IPS-18c (cell line): ENCODE data around the gene GNS.

Experiments
- H3K4me3 ChIP-seq: 2 replicates; pipeline ENCODE4 v1.7.0; 2013; ENCODE audit warnings: low read depth, mild to moderate bottlenecking, low read length, moderate library complexity; ENCODE audit not compliant: insufficient read depth
- H3K9me3 ChIP-seq: one replicate; pipeline ENCODE4 v1.6.1; 2013; ENCODE audit warnings: mild to moderate bottlenecking, low read length, moderate library complexity; ENCODE audit not compliant: control insufficient read depth, insufficient read depth

Gene GNS

GRCh38 chr12:64672925-64673409 lies 86.2 kb downstream of the GNS start:
- H3K9me3 ChIP-seq, result no peaks in the 10 kb centered on the region
- H3K4me3 ChIP-seq, result no peak overlapping the region

DNA sequence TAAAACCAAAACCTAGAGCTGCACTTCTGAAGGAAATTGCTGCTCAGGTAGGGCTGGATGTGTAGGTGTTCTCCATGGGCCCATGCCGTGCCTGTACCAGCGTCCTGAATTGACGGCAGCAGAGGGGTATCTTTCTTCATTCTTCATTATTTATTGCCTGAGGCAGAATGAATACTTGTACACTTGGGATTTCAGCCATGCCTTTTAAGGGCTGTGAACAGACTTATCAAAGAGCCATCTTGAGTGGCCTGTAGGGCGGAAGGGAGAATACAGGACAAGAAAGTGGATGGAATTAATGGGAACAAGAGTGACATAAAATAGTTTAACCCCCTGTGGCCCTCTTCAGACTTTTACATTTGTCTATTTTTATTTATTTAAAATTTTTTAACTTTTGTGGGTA lies 87.5 kb downstream of the GNS start:
- no peaks in the 10 kb centered on the region for H3K9me3 ChIP-seq
- no peak overlapping the region for H3K4me3 ChIP-seq

GRCh38 chr12:64670919-64671639 lies 88.1 kb downstream of the GNS start:
- Histone ChIP-seq H3K9me3 (no peaks in the 10 kb centered on the region), H3K4me3 (no peak overlapping the region)

DNA sequence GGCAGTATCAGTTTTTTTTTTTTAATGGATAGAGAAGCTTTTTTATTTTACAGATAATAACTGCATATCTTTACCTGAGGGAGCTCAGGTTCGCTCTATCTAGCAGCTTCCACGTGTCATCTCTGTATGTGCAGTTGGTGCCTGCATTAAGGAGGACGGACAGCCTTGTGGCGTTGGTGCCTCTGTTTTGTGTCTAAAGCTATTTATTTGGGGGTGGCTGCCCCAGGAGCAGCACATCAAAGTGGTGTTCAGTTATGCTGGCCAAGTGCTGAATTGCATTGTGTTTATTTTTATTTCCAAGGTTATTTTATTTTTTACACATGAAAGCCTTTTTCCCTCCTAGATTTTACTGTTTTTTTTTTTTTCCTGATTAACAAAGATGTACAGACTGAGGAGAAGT lies 89.2 kb downstream of the GNS start:
- Histone ChIP-seq H3K4me3 (no peak overlapping the region), H3K9me3 (no peaks in the 10 kb centered on the region)

DNA sequence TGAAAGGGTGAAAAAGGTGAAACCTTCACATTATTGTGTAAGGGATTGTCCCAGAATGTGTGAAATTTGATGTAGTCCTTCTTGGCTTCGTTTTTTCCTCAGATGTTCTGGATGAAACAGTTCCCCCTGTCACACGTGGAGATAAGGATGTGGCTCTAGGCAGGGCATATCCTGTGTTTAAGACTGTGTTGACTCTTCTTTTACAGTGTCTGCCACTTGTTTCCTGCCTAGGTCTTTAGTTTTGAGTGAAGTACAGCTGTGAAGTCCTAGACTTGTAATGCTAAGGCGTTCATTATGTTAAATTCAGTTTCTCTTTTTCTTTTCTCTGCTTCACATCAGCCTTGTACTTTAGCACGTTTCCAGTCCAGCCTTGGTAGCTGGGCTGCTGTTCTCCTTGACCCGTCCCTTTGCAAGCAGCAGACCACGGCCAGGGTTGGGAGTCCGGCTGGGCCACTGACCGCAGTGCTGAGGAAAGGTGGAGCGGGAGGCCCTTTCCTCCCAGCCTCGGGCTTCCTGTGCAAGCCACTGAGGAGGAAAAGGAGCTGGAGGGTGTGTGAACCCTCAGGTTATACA lies 89.8 kb downstream of the GNS start:
- no peaks in the 10 kb centered on the region for H3K9me3 ChIP-seq
- H3K4me3 ChIP-seq, result no peak overlapping the region

- no peak overlapping the region for H3K4me3 ChIP-seq
Observed at GRCh38 chr12:64667793-64668192, 91.4 kb downstream of the GNS start.

DNA sequence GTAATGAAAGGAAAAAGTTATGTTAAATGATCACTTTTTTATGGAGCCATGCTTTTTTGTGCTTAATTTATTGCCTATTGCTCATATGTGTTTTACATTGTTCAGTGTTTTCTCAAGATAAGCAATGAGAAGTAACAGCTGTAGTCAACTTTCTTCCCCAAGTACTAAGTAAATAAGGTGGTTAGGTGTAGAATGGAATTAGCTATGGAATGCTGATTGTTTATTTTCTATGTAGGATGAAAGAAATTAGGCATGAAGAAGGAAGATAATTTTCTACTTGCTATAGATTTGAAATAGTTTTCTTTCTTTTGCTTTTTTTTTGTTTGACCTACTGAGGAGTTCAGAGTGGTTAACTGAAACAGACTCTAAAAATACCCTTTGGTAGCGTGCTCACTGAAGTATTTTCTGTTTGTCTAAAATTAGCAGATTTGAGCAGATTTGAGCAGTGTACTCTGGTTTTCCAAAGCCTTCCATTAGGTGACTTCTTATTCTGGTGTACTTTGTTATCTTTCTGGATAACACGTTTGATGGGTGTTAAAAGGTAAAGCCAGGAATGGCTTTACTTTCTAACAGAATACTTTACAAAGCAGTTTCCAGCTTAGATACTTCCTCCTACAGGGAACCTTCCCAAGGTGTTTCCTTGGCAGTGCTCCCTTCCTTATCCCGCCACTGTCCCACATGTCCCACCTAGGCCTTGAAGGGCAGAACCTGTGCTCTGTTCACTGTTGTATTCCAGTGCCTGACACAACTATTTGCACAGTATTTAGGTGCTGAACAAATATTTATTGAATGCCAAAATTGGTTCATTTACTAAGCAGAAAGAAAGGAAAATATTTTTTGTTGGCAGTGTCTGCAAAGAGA lies 92.9 kb downstream of the GNS start:
- no peaks in the 10 kb centered on the region for H3K9me3 ChIP-seq
- no peak overlapping the region for H3K4me3 ChIP-seq

More at GRCh38 chr12:64667793-64668192, 91.4 kb downstream of the GNS start:
- H3K9me3 ChIP-seq, result no peaks in the 10 kb centered on the region

GRCh38 chr12:64665514-64665913 lies 93.7 kb downstream of the GNS start:
- no peak overlapping the region for H3K4me3 ChIP-seq
- no peaks in the 10 kb centered on the region for H3K9me3 ChIP-seq
